ENCODE measurements around the gene GCSH. TPM values are rescaled to one million over a fixed set of nuclear protein-coding genes. Genes with fewer than 3 reads are reported as not detected.

GCSH gene
- total and polyA plus RNA-seq, 2 of the 13 experiments (the other 11 are each of a cell fraction or from before 2014, with no cell fraction given) = 35.9 to 103 TPM

DNA sequence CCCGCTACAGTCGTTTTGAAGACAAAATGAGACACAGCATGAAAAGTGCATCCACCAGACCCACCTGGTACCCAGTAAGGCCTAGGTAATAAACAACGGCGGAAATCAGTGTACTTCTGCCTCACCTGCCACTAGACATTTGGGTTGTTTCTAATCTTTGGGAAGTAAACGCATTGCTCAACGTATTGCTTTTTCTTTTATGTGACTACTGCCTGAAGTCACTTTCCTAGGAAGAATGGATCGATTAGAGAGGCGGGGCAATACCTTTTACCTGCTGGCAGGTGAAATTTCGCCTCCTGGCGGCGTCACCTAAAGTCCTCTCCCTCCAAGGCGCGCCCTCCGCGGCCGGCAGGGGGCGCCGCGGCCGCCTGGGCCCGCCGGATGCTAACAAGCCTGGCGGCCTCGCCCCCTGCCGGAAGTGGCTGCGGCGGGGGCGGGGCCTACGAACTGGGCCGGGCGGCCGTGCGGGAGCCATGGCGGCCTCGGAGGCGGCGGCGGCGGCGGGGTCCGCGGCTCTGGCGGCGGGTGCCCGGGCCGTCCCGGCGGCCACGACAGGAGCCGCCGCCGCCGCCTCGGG lies 60.7 kb downstream of the GCSH start, which contains the start of gene ATMIN:
TSS of gene ATMIN (plus strand) at position 445 of the 577 bp plus-strand sequence. CDS start at position 474, 29 bp downstream.
- in situ Hi-C loops (cut with HindIII; ENCODE audit: extremely low pct_ligation_motif_present, low pct_unique_long_range_greater_than_20kb) = loop anchor here (25.0 kb wide), 1 partner anchor 702 kb away; no protein-coding TSS in a partner anchor
- FAIRE-seq = peak; percentile 49
- intact Hi-C loops (cut with micrococcal nuclease; ENCODE audit: unreplicated experiment) = loop anchor here (1.0 to 10.0 kb wide), 6 partner anchors 31 to 702 kb away; partner anchors contain the start of genes C16orf46 and GCSH
- TF ChIP-seq TARDBP (CRISPR knock-in tag; IDR thresholded peaks at IDR 0.05) (no peak), ZNF292 (CRISPR knock-in tag; IDR thresholded peaks at IDR 0.05; ENCODE audit: borderline replicate concordance, low read depth) (no peak), CHD2 (IDR thresholded peaks at IDR 0.05; ENCODE audit: low read depth, low read length) (no peak), SMARCC2 (IDR thresholded peaks at IDR 0.05) (no peak), ZNF333 (CRISPR knock-in tag; IDR thresholded peaks at IDR 0.05; ENCODE audit: borderline replicate concordance) (peak; percentile 34; the same call in 1 of the 2 replicates), ZMAT3 (CRISPR knock-in tag; conservative IDR thresholded peaks at IDR 0.05) (no peak), ZEB1 (IDR thresholded peaks at IDR 0.05; ENCODE audit: insufficient replicate concordance, low read depth) (peak; percentile 100), HOXA9 (CRISPR knock-in tag; IDR thresholded peaks at IDR 0.05; ENCODE audit: borderline replicate concordance) (no peak), ZKSCAN8 (CRISPR knock-in tag; IDR thresholded peaks at IDR 0.05; ENCODE audit: borderline replicate concordance) (peak; percentile 59; the same call in 1 of the 2 replicates), TBX3 (IDR thresholded peaks at IDR 0.05; ENCODE audit: borderline replicate concordance) (no peak)
- TF ChIP-seq, protein P1, sequence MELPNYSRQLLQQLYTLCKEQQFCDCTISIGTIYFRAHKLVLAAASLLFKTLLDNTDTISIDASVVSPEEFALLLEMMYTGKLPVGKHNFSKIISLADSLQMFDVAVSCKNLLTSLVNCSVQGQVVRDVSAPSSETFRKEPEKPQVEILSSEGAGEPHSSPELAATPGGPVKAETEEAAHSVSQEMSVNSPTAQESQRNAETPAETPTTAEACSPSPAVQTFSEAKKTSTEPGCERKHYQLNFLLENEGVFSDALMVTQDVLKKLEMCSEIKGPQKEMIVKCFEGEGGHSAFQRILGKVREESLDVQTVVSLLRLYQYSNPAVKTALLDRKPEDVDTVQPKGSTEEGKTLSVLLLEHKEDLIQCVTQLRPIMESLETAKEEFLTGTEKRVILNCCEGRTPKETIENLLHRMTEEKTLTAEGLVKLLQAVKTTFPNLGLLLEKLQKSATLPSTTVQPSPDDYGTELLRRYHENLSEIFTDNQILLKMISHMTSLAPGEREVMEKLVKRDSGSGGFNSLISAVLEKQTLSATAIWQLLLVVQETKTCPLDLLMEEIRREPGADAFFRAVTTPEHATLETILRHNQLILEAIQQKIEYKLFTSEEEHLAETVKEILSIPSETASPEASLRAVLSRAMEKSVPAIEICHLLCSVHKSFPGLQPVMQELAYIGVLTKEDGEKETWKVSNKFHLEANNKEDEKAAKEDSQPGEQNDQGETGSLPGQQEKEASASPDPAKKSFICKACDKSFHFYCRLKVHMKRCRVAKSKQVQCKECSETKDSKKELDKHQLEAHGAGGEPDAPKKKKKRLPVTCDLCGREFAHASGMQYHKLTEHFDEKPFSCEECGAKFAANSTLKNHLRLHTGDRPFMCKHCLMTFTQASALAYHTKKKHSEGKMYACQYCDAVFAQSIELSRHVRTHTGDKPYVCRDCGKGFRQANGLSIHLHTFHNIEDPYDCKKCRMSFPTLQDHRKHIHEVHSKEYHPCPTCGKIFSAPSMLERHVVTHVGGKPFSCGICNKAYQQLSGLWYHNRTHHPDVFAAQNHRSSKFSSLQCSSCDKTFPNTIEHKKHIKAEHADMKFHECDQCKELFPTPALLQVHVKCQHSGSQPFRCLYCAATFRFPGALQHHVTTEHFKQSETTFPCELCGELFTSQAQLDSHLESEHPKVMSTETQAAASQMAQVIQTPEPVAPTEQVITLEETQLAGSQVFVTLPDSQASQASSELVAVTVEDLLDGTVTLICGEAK (IDR thresholded peaks at IDR 0.05) = no peak
- TF ChIP-seq, protein P1 (CRISPR knock-in tag; IDR thresholded peaks at IDR 0.05) = no peak
- TF ChIP-seq, protein P2, sequence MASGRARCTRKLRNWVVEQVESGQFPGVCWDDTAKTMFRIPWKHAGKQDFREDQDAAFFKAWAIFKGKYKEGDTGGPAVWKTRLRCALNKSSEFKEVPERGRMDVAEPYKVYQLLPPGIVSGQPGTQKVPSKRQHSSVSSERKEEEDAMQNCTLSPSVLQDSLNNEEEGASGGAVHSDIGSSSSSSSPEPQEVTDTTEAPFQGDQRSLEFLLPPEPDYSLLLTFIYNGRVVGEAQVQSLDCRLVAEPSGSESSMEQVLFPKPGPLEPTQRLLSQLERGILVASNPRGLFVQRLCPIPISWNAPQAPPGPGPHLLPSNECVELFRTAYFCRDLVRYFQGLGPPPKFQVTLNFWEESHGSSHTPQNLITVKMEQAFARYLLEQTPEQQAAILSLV (CRISPR knock-in tag; IDR thresholded peaks at IDR 0.05; ENCODE audit: borderline replicate concordance) = no peak

More for the DNA sequence above, 60.7 kb downstream of the GCSH start, which contains the start of gene ATMIN:
- DNase-seq (ENCODE audit: low spot score) = peak; percentile 83
- peak within 1 kb of the TSS; percentile 85 for H3K4me2 ChIP-seq (ENCODE audit: low read depth, low read length)
- no TSS peak for BruUV-seq (replicated peaks)
- H2AFZ ChIP-seq (ENCODE audit: low read length) = no peak within 1 kb of the TSS
- peak; percentile 91 for ATAC-seq
- POLR2A ChIA-PET = interaction anchor here (0.6 to 2.2 kb wide), 3 partner anchors 42 to 163 kb away, joined by 3 to 21 read pairs (median 5); partner anchors contain the start of gene C16orf46
- 34% methylated on average over 9 of the region's 54 CpGs for WGBS (ENCODE audit: low lambda C conversion rate)
- H3K36me3 ChIP-seq (replicated peaks in 1 of 2; ENCODE audit: control insufficient read depth in 1 of 2, insufficient read depth in 2 of 2, low read length in 2 of 2) = peaks cover 0 to 8% of the 10 kb centered on the region in 2 experiments; a peak in 3 of 5 replicates
- H3K79me2 ChIP-seq (ENCODE audit: insufficient read depth, low read length) = peaks cover 35% of the 10 kb centered on the region
- H3K27me3 ChIP-seq (ENCODE audit: control insufficient read depth in 1 of 2, insufficient read depth in 2 of 2, low read length in 2 of 2) = no peaks in the 10 kb centered on the region; a peak in 1 of 5 replicates
- H3K27ac ChIP-seq (ENCODE audit: extremely low read length, insufficient read depth, low read length) = peak within 1 kb of the TSS; percentile 60
- peak within 1 kb of the TSS; percentile 87 for H3K9ac ChIP-seq (ENCODE audit: insufficient read depth, low read depth, low read length)
- no peaks in the 10 kb centered on the region; the same call in 1 of the 2 replicates for H3K9me3 ChIP-seq (ENCODE audit: low read length)
- H3K4me1 ChIP-seq (ENCODE audit: insufficient read depth, low read length) = peaks cover 22% of the 10 kb centered on the region
- H4K20me1 ChIP-seq (ENCODE audit: insufficient read depth, low read length) = peaks cover 2% of the 10 kb centered on the region; the same call in 1 of the 2 replicates
- CTCF ChIA-PET (ENCODE audit: low intra/inter-chr PET ratio, low total read pairs) = interaction anchor here (1.3 to 3.7 kb wide), 7 partner anchors 30 to 703 kb away, joined by 5 to 26 read pairs (median 12); partner anchors contain the start of genes C16orf46, CENPN and CMC2
- H3K4me3 ChIP-seq (replicated peaks in 1 of 3; ENCODE audit: insufficient read depth in 1 of 3, low read depth in 2 of 3, low read length in 3 of 3) = peak within 1 kb of the TSS; percentile 87 to 93 (median 87)
